SHP77 (cell line): ENCODE results near the gene COMP.
A peak's percentile ranks its signal among the peaks of the same experiment; 100 is the strongest.

Experiments
- DNase-seq, 2 experiments: peaks; one replicate each; lab custom pipeline; 2025; lab: John Stamatoyannopoulos, UW

COMP gene

GRCh38 chr19:18768997-18769891 lies 21.9 kb downstream of the COMP start:
- DNase-seq = peak; percentile 40 to 41

GRCh38 chr19:18768046-18768771 lies 22.9 kb downstream of the COMP start:
- DNase-seq = peak in 1 of 2 experiments; percentile 61

- peak in 1 of 2 experiments; percentile 31 for DNase-seq
Measured at GRCh38 chr19:18765224-18765623, 25.9 kb downstream of the COMP start.

- no peak for DNase-seq
Measured at GRCh38 chr19:18764591-18765051, 26.5 kb downstream of the COMP start.

- peak in 1 of 2 experiments; percentile 58 for DNase-seq
Measured at GRCh38 chr19:18763674-18764590, 27.2 kb downstream of the COMP start.

GRCh38 chr19:18762125-18763023 lies 28.7 kb downstream of the COMP start:
- DNase-seq = peak; percentile 73 to 86

GRCh38 chr19:18761531-18762110 lies 29.5 kb downstream of the COMP start:
- DNase-seq = peak in 1 of 2 experiments; percentile 29

GRCh38 chr19:18760440-18761383 lies 30.4 kb downstream of the COMP start:
- DNase-seq = no peak

GRCh38 chr19:18759995-18760426 lies 31.1 kb downstream of the COMP start:
- no peak for DNase-seq

- DNase-seq = no peak
Measured at GRCh38 chr19:18759304-18759994, 31.7 kb downstream of the COMP start.

GRCh38 chr19:18756896-18757295 lies 34.2 kb downstream of the COMP start:
- DNase-seq = no peak

- DNase-seq = no peak
Measured at GRCh38 chr19:18754501-18754900, 36.6 kb downstream of the COMP start.

GRCh38 chr19:18751571-18751970 lies 39.5 kb downstream of the COMP start:
- no peak for DNase-seq

- DNase-seq = no peak
Measured at GRCh38 chr19:18750295-18750970, 40.7 kb downstream of the COMP start.

GRCh38 chr19:18749362-18750231 lies 41.5 kb downstream of the COMP start:
- no peak for DNase-seq

- DNase-seq = no peak
Measured at GRCh38 chr19:18746401-18747325, 44.4 kb downstream of the COMP start.
